Muscle of arm (tissue), 12 donors: ENCODE results near the gene HDAC8. TPM values are rescaled to one million over a fixed set of nuclear protein-coding genes. Genes with fewer than 3 reads are reported as not detected.
A peak's percentile ranks its signal among the peaks of the same experiment; 100 is the strongest.

Experiments
- DNase-seq: peaks from one replicate; pipeline ENCODE4 v3.0.0-alpha.2; 2013
- polyA plus RNA-seq, 12 donors: library from polyadenylated mRNA; unstranded; fragments of 120-200 nt; gene quantifications; one replicate each; pipeline ENCODE4 v1.2.1, GENCODE V29; 2013; ENCODE audit not compliant: insufficient read length in 12 of 12

HDAC8 gene
- polyA plus RNA-seq, 12 donors: 12.6 to 31.2 (median 19.2) TPM; not detected in 1

GRCh38 chrX:72382202-72382595 lies 190.4 kb downstream of the HDAC8 start:
- DNase-seq: no peak

- DNase-seq: no peak
Measured at GRCh38 chrX:72381439-72382201, 191.0 kb downstream of the HDAC8 start.

GRCh38 chrX:72376124-72376523 lies 196.5 kb downstream of the HDAC8 start:
- DNase-seq: no peak

GRCh38 chrX:72373136-72373535 lies 199.5 kb downstream of the HDAC8 start:
- DNase-seq: no peak

GRCh38 chrX:72372735-72373134 lies 199.9 kb downstream of the HDAC8 start:
- DNase-seq: no peak

- no peak for DNase-seq
Measured at GRCh38 chrX:72371405-72371804, 201.2 kb downstream of the HDAC8 start.

- no peak for DNase-seq
Measured at GRCh38 chrX:72368796-72369195, 203.8 kb downstream of the HDAC8 start.

GRCh38 chrX:72367516-72367915 lies 205.1 kb downstream of the HDAC8 start:
- DNase-seq: no peak

GRCh38 chrX:72366701-72367454 lies 205.8 kb downstream of the HDAC8 start:
- DNase-seq: no peak

- no peak for DNase-seq
Measured at GRCh38 chrX:72366178-72366577, 206.5 kb downstream of the HDAC8 start.

GRCh38 chrX:72365126-72365525 lies 207.5 kb downstream of the HDAC8 start:
- DNase-seq: no peak

GRCh38 chrX:72360326-72360725 lies 212.3 kb downstream of the HDAC8 start:
- DNase-seq: no peak

- no peak for DNase-seq
Measured at GRCh38 chrX:72358313-72358712, 214.3 kb downstream of the HDAC8 start.

GRCh38 chrX:72352786-72353185 lies 219.9 kb downstream of the HDAC8 start:
- no peak for DNase-seq

GRCh38 chrX:72351606-72352334 lies 220.9 kb downstream of the HDAC8 start:
- DNase-seq: peak; percentile 82

- DNase-seq: no peak
Measured at GRCh38 chrX:72349190-72349589, 223.5 kb downstream of the HDAC8 start.

- no peak for DNase-seq
Measured at GRCh38 chrX:72348247-72348979, 224.2 kb downstream of the HDAC8 start.

- DNase-seq: no peak
Measured at GRCh38 chrX:72347366-72347765, 225.3 kb downstream of the HDAC8 start.

GRCh38 chrX:72346302-72346949 lies 226.2 kb downstream of the HDAC8 start:
- DNase-seq: no peak

GRCh38 chrX:72340626-72341025 lies 232.0 kb downstream of the HDAC8 start:
- no peak for DNase-seq

GRCh38 chrX:72340041-72340440 lies 232.6 kb downstream of the HDAC8 start:
- DNase-seq: no peak
